H1 (cell line): ENCODE measurements around the gene IRF2BP1. TPM values are rescaled to one million over a fixed set of nuclear protein-coding genes. Genes with fewer than 3 reads are reported as not detected.
A peak's percentile ranks its signal among the peaks of the same experiment; 100 is the strongest.

Experiments
- CTCF ChIA-PET: fragments of 300-600 bp; sonication (Branson Sonifier 250); formaldehyde crosslinking; loops from one replicate; lab custom pipeline; 2021; ENCODE audit not compliant: partially characterized antibody; lab: Charles Lee
- POLR2A ChIA-PET: fragments of 300-600 bp; sonication (Branson Sonifier 250); formaldehyde crosslinking; loops from one replicate; lab custom pipeline; 2021; ENCODE audit warnings: inconsistent platforms; ENCODE audit not compliant: partially characterized antibody; lab: Charles Lee
- DNase-seq, 2 experiments: peaks; one replicate each; pipeline versions ENCODE4 v3.0.0 to v3.0.0-alpha.2; 2010 to 2022; ENCODE audit warnings: low spot score in 2 of 2, low read depth in 1 of 2, mixed read lengths in 1 of 2
- FAIRE-seq: peaks from 2 replicates; lab custom pipeline; 2011; peaks lifted over from hg19 to GRCh38; lab: Jason Lieb, UNC
- H2AFZ ChIP-seq: 2 replicates; pipeline ENCODE4 v1.8.1; 2012; ENCODE audit warnings: low read length, inconsistent platforms
- H2AK5ac ChIP-seq: 2 replicates; pipeline ENCODE4 v1.6.1; 2013; ENCODE audit warnings: low read depth, low read length
- H2BK120ac ChIP-seq: replicated peaks from 2 replicates; pipeline ENCODE3; 2013; ENCODE audit warnings: low read depth, low read length, inconsistent platforms
- H2BK12ac ChIP-seq: 2 replicates; pipeline ENCODE4 v1.6.1; 2013; ENCODE audit warnings: low read depth, low read length
- H2BK15ac ChIP-seq: 2 replicates; pipeline ENCODE4 v1.6.1; 2013; ENCODE audit warnings: low read length
- H2BK20ac ChIP-seq: 2 replicates; pipeline ENCODE4 v1.6.1; 2013; ENCODE audit warnings: low read length
- H2BK5ac ChIP-seq: 2 replicates; pipeline ENCODE4 v1.6.1; 2013; ENCODE audit warnings: low read depth, low read length
- H3K14ac ChIP-seq: 2 replicates; pipeline ENCODE4 v1.6.1; 2013; ENCODE audit warnings: inconsistent platforms; ENCODE audit not compliant: insufficient read length
- H3K18ac ChIP-seq: 2 replicates; pipeline ENCODE4 v1.6.1; 2013; ENCODE audit warnings: low read length; ENCODE audit errors: extremely low read depth
- H3K23ac ChIP-seq: 2 replicates; pipeline ENCODE4 v1.6.1; 2013; ENCODE audit warnings: inconsistent platforms; ENCODE audit not compliant: insufficient read length
- H3K23me2 ChIP-seq: 2 replicates; pipeline ENCODE4 v1.6.1; 2013; ENCODE audit warnings: low read depth, low read length
- H3K27ac ChIP-seq: 2 replicates; pipeline ENCODE4 v1.6.1; 2011; ENCODE audit warnings: low read depth, low read length, inconsistent platforms
- H3K27me3 ChIP-seq, 4 experiments: replicated peaks in 1 of 4; 1 replicate in 1 of 4; 2 replicates in 3 of 4; pipeline versions ENCODE4 v1.6.1 to v1.8.1; 2011 to 2013; ENCODE audit warnings: low read length in 3 of 4, mild to moderate bottlenecking in 3 of 4, inconsistent platforms in 2 of 4, mixed read lengths in 2 of 4, moderate library complexity in 1 of 4; ENCODE audit not compliant: control insufficient read depth in 3 of 4, insufficient read depth in 3 of 4; ENCODE audit errors: extremely low read depth in 1 of 4
- H3K36me3 ChIP-seq, 4 experiments: 2 replicates each; pipeline versions ENCODE4 v1.6.1 to v1.8.1; 2011 to 2013; ENCODE audit warnings: mild to moderate bottlenecking in 4 of 4, low read length in 3 of 4, moderate library complexity in 2 of 4, control low read depth in 1 of 4, inconsistent platforms in 1 of 4; ENCODE audit not compliant: insufficient read depth in 4 of 4, control insufficient read depth in 2 of 4
- H3K4ac ChIP-seq: replicated peaks from 2 replicates; pipeline ENCODE3; 2013; ENCODE audit warnings: low read length, low read depth, mixed read lengths, inconsistent platforms; ENCODE audit not compliant: insufficient read length
- H3K4me1 ChIP-seq, 4 experiments: replicated peaks in 1 of 4; 1 replicate in 1 of 4; 2 replicates in 3 of 4; pipeline versions ENCODE4 v1.6.1 to v1.8.1; 2011 to 2013; ENCODE audit warnings: low read length in 3 of 4, inconsistent platforms in 2 of 4, mixed read lengths in 1 of 4; ENCODE audit not compliant: insufficient read depth in 4 of 4, control insufficient read depth in 3 of 4
- H3K4me2 ChIP-seq, 2 experiments: 2 replicates each; pipeline versions ENCODE4 v1.6.1 to v1.8.1; 2011 to 2013; ENCODE audit warnings: low read depth in 2 of 2, low read length in 2 of 2, control low read depth in 1 of 2, inconsistent platforms in 1 of 2, mild to moderate bottlenecking in 1 of 2; ENCODE audit not compliant: insufficient read depth in 1 of 2
- H3K4me3 ChIP-seq, 4 experiments: fragments of 200-600, 300-600 bp in 1 of 4; sonication (generic), shearing (Covaris generic), sonication (Bioruptor Twin) in 1 of 4; 2 replicates each; pipeline versions ENCODE4 v1.5.1 to v1.8.1; 2011 to 2016; ENCODE audit warnings: low read length in 4 of 4, low read depth in 3 of 4, control low read depth in 2 of 4, inconsistent platforms in 2 of 4, mild to moderate bottlenecking in 2 of 4, mixed read lengths in 1 of 4, moderate library complexity in 1 of 4; ENCODE audit not compliant: insufficient read depth in 2 of 4; ENCODE audit errors: extremely low read depth in 1 of 4
- H3K56ac ChIP-seq: replicated peaks from 2 replicates; pipeline ENCODE3; 2013; ENCODE audit warnings: low read depth, mild to moderate bottlenecking, mixed read lengths, low read length, inconsistent platforms; ENCODE audit not compliant: insufficient read length
- H3K79me1 ChIP-seq: 2 replicates; pipeline ENCODE4 v1.6.1; 2013; ENCODE audit warnings: low read depth, low read length, control low read depth
- H3K79me2 ChIP-seq, 2 experiments: 2 replicates each; pipeline versions ENCODE4 v1.6.1 to v1.8.1; 2012 to 2013; ENCODE audit warnings: low read length in 2 of 2, mild to moderate bottlenecking in 2 of 2, inconsistent platforms in 1 of 2; ENCODE audit not compliant: insufficient read depth in 2 of 2, control insufficient read depth in 1 of 2
- H3K9ac ChIP-seq, 4 experiments: replicated peaks in 1 of 4; 1 replicate in 1 of 4; 2 replicates in 3 of 4; pipeline versions ENCODE4 v1.6.1 to v1.8.1; 2011 to 2013; ENCODE audit warnings: low read depth in 3 of 4, low read length in 3 of 4, control low read depth in 2 of 4, mild to moderate bottlenecking in 2 of 4, moderate library complexity in 2 of 4, inconsistent platforms in 1 of 4; ENCODE audit errors: extremely low read depth in 1 of 4
- H3K9me3 ChIP-seq, 2 experiments: 2 replicates each; pipeline versions ENCODE4 v1.6.1 to v1.8.1; 2012 to 2013; ENCODE audit warnings: mild to moderate bottlenecking in 2 of 2, moderate library complexity in 2 of 2, control low read depth in 1 of 2, inconsistent platforms in 1 of 2, low read depth in 1 of 2, low read length in 1 of 2, mixed read lengths in 1 of 2; ENCODE audit not compliant: insufficient read depth in 2 of 2
- H4K20me1 ChIP-seq, 2 experiments: replicated peaks in 1 of 2; 2 replicates each; pipeline versions ENCODE3 to v1.8.1; 2011 to 2013; ENCODE audit warnings: inconsistent platforms in 2 of 2, low read length in 2 of 2, mild to moderate bottlenecking in 1 of 2; ENCODE audit not compliant: insufficient read depth in 2 of 2, control insufficient read depth in 1 of 2
- H4K5ac ChIP-seq: 2 replicates; pipeline ENCODE4 v1.6.1; 2013; ENCODE audit warnings: low read length, low read depth, mixed read lengths, inconsistent platforms; ENCODE audit not compliant: insufficient read length
- H4K8ac ChIP-seq: 2 replicates; pipeline ENCODE4 v1.8.0; 2013; ENCODE audit warnings: mild to moderate bottlenecking, moderate library complexity, low read length, inconsistent platforms; ENCODE audit not compliant: insufficient read depth; ENCODE audit errors: extremely low read depth
- H4K91ac ChIP-seq: replicated peaks from 2 replicates; pipeline ENCODE3; 2013; ENCODE audit warnings: low read length, mixed read lengths, inconsistent platforms; ENCODE audit not compliant: insufficient read length
- BRCA1 ChIP-seq: IDR thresholded peaks from 2 replicates; pipeline ENCODE4 v1.6.1; 2012; ENCODE audit warnings: low read depth, low read length, improper control_type of control experiment
- CBX5 ChIP-seq: fragments of 300-800, 300-1000 bp; sonication (generic); IDR thresholded peaks from 2 replicates; pipeline ENCODE4 v1.7.1; 2016; ENCODE audit warnings: antibody characterized with exemption, low read length, low read depth
- EGR1 ChIP-seq: IDR thresholded peaks from 2 replicates; pipeline ENCODE4 v1.6.1; 2011; ENCODE audit warnings: low read depth, low read length, borderline replicate concordance
- EZH2 ChIP-seq: fragments of 200-600 bp; sonication (generic); IDR thresholded peaks from 2 replicates; pipeline ENCODE4 v1.7.1; 2012; ENCODE audit warnings: low read depth, mild to moderate bottlenecking, moderate library complexity, low read length, inconsistent platforms; ENCODE audit not compliant: severe bottlenecking
- HDAC2 ChIP-seq, 2 experiments: fragments of 300-600 bp in 1 of 2; sonication (generic) in 1 of 2; IDR thresholded peaks; 2 replicates each; pipeline ENCODE4 v1.6.1; 2011 to 2012; ENCODE audit warnings: low read depth in 2 of 2, low read length in 2 of 2, mild to moderate bottlenecking in 2 of 2, moderate library complexity in 2 of 2, borderline replicate concordance in 1 of 2, inconsistent platforms in 1 of 2
- KDM5A ChIP-seq: fragments of 200-600 bp; IDR thresholded peaks from 2 replicates; pipeline ENCODE4 v1.7.1; 2012; ENCODE audit warnings: mild to moderate bottlenecking, low read length, inconsistent platforms, mixed read lengths
- POLR2A ChIP-seq, 2 experiments: IDR thresholded peaks; 1 replicate in 1 of 2; 2 replicates in 1 of 2; pipeline ENCODE4 v1.6.1; 2011; ENCODE audit warnings: low read depth in 2 of 2, low read length in 2 of 2, mild to moderate bottlenecking in 2 of 2; ENCODE audit errors: control extremely low read depth in 1 of 2
- POLR2AphosphoS5 ChIP-seq: IDR thresholded peaks from 2 replicates; pipeline ENCODE4 v1.6.1; 2011; ENCODE audit warnings: low read depth, low read length
- RXRA ChIP-seq: IDR thresholded peaks from 2 replicates; pipeline ENCODE4 v1.6.1; 2011; ENCODE audit warnings: low read depth, mild to moderate bottlenecking, low read length, moderate library complexity; ENCODE audit not compliant: insufficient read depth
- SP4 ChIP-seq: IDR thresholded peaks from 2 replicates; pipeline ENCODE4 v1.6.1; 2012; ENCODE audit warnings: low read length, inconsistent platforms
- SUZ12 ChIP-seq: fragments of 200-600 bp; sonication (generic); IDR thresholded peaks from 2 replicates; pipeline ENCODE4 v1.6.1; 2012; ENCODE audit warnings: mild to moderate bottlenecking, inconsistent platforms, low read length, moderate library complexity, mixed read lengths
- TAF7 ChIP-seq: optimal IDR thresholded peaks from 2 replicates; pipeline ENCODE3; 2011; ENCODE audit warnings: low read depth, mild to moderate bottlenecking, inconsistent platforms, low read length, moderate library complexity, borderline replicate concordance
- WGBS, 2 experiments: shearing (Covaris generic) in 1 of 2; methylation state at CpG; one replicate each; pipeline versions ENCODE4 v1.1.6 to v1.1.7; 2013 to 2015; ENCODE audit warnings: low lambda C conversion rate in 2 of 2, mixed read lengths in 2 of 2, inconsistent platforms in 1 of 2, low coverage in 1 of 2, missing lambda C conversion rate in 1 of 2; ENCODE audit not compliant: insufficient replicate concordance in 2 of 2, insufficient coverage in 1 of 2, insufficient read length in 1 of 2; ENCODE audit errors: extremely low coverage in 1 of 2, missing lambda C conversion rate in 1 of 2; 5-methylcytosine and 5-hydroxymethylcytosine counted together
- polyA plus RNA-seq, 7 experiments: library from polyadenylated mRNA; depleted of rRNA in 3 of 7; stranded (reverse) in 5 of 7; unstranded in 2 of 7; fragments of >200 nt in 5 of 7; fragments of 200-250 nt in 2 of 7; gene quantifications; 1 replicate in 5 of 7; 2 replicates in 1 of 7; 4 replicates in 1 of 7; pipeline versions ENCODE4 v1.2.1 to v1.2.3, GENCODE V29; 2011 to 2013; ENCODE audit warnings: missing spikeins in 2 of 7, mixed read lengths in 2 of 7
- total RNA-seq: library from RNA; stranded (reverse); fragmentation: NEBNext Ultra II Directional; extraction: Animal tissue kit (Norgen Biotek cat#: 25700); gene quantifications from 2 replicates; pipeline ENCODE4 v1.2.1, GENCODE V29; 2021

Gene IRF2BP1
- total and polyA plus RNA-seq, 2 of the 8 experiments (the other 6 are each of a cell fraction or from before 2014, with no cell fraction given), result 12.1 to 24.4 TPM

GRCh38 chr19:45879971-45880370 is 6.0 kb downstream of the IRF2BP1 start:
- Histone ChIP-seq H3K9ac (no peak overlapping the region), H3K27ac (no peak overlapping the region), H3K36me3 (peaks cover 0 to 7% (median 0%) of the 10 kb centered on the region in 4 experiments; a peak in 1 of 8 replicates), H4K5ac (no peak overlapping the region), H3K56ac (no peak overlapping the region), H3K27me3 (no peaks in the 10 kb centered on the region), H2AK5ac (no peak overlapping the region), H2AFZ (no peak overlapping the region), H3K23me2 (peaks cover 10% of the 10 kb centered on the region; the same call in 1 of the 2 replicates), H3K79me2 (no peaks in the 10 kb centered on the region; a peak in 1 of 4 replicates), H3K4me2 (no peak overlapping the region), H4K8ac (no peak overlapping the region), H3K79me1 (0 out of 2 replicates have a peak, but pooled peaks cover 5% of the 10 kb centered on the region), H2BK5ac (no peak overlapping the region), H3K18ac (no peak overlapping the region), H3K4me1 (peaks cover 6 to 34% (median 22%) of the 10 kb centered on the region in 4 experiments), H4K91ac (no peak overlapping the region), H3K4ac (no peak overlapping the region), H2BK12ac (peak overlapping the region; percentile 44; the same call in 1 of the 2 replicates), H3K4me3 (no peak overlapping the region), H2BK15ac (no peak overlapping the region), H4K20me1 (peaks cover 3 to 13% of the 10 kb centered on the region in 2 experiments), H3K23ac (no peak overlapping the region), H3K14ac (no peak overlapping the region), H3K9me3 (no peaks in the 10 kb centered on the region), H2BK120ac (no peak overlapping the region), H2BK20ac (no peak overlapping the region)
- FAIRE-seq, result no peak
- 78% methylated on average over 2 of the region's 2 CpGs; no CpG with 5 or more reads in 1 of the 2 experiments for WGBS, 2 experiments
- POLR2A ChIA-PET, result interaction anchor here (1.0 to 9.8 kb wide), 2 partner anchors 11 to 25 kb away, joined by 3 to 277 read pairs; partner anchors contain the start of genes FOXA3 and SYMPK
- DNase-seq, result no peak
- CTCF ChIA-PET, result interaction anchor here (1.3 to 10.7 kb wide), 3 partner anchors 11 to 83 kb away, joined by 3 to 208 read pairs (median 23); partner anchors contain the start of genes FOXA3 and SYMPK
- TF ChIP-seq POLR2AphosphoS5 (no peak), RXRA (no peak), SUZ12 (no peak), POLR2A (IDR thresholded peaks at IDR 0.05; ENCODE audit: control extremely low read depth in 1 of 2, low read depth in 2 of 2, low read length in 2 of 2) (no peak), KDM5A (no peak), BRCA1 (no peak), HDAC2 (IDR thresholded peaks at IDR 0.05; ENCODE audit: borderline replicate concordance in 1 of 2, low read depth in 2 of 2, low read length in 2 of 2) (no peak), SP4 (no peak), EZH2 (no peak), EGR1 (no peak), CBX5 (no peak), TAF7 (no peak)
